NCI-H2081 (cell line): ENCODE measurements around the gene CKMT1B.
"Not testable (repeated sequence)": the region's sequence is repeated elsewhere in the genome, so short reads cannot be mapped to it uniquely, and the experiment has no call there.

Experiments
- DNase-seq, 2 experiments: peaks; one replicate each; lab custom pipeline; 2025; lab: John Stamatoyannopoulos, UW

The CKMT1B gene

DNA sequence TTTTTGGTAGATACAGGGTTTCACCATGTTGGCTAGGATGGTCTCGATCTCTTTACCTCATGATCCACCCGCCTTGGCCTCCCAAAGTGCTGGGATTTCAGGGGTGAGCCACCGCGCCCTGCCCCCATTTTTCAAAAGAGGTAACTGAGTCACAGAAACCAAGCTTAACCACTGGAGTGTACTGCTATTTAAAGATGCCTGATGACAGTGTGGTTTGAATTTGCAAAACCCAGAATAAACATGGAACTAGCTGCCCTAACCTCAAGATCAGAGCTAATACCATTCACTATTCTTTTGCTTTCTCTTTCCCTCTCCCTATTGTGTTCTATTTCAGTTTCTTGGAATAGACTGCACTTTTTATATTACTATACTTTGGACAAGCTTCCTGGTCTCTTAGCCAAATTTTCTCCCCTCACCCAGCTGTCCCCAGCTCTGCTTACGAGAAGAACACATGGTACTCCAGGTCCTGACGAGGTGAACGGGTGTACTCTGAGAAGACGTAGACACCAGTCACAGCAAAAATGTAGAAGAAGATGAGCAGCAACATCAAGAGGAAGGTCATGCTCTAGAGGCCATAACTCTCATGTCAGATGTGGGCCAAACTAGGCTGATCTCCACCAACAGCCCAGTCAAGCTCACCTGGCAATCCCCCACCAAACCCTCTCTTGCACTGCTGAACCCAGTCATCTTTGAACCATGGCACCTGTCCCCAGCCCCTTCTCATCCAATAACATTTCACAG lies 44.8 kb downstream of the CKMT1B start:
- not testable (repeated sequence) for DNase-seq
